Measurements from ENCODE around the gene GSC2.

GSC2 gene

GRCh38 chr22:19152942-19153883 lies 3.1 kb upstream of the GSC2 start:
- DNase-seq (ENCODE audit: low spot score): no peak

DNA sequence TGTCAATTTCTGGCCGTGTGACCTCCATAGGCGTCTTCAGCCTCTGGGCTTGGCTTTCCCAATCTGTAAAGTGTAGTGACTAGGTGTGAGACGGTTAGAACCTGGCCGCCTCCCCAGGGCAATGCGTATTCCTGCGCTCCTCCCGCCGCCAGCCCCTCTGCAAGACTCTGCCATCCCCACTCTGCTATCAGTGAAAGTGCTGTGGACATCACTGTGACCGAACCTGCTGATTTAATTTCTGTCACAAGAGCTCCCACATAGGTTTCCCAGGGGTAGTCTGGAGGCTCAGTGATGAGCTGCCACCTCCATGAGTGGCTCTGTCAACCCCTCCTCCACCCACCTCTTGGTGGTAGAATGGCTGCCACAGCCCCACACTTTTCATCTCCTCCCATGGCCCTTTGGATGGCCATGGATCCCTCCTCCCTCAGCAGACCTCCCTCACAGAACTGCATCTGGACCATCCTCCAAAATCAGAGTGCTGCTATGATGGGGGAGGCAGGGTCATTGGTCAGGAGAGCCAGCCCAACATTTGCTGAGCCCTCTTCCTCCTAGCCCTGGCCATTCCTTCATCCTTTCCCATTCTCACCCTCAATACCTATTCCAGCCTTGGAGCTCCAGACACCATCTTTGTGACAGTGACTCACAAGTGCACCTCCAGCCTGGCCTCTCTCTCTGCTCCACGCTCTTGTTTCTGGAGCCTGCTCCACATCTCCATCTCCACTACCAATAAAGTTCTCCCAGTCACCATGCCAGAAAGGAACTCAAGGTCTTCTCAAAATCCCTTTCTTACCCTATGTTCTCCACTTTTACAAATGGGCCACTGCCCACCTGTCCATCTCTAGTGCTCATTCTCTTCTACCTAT lies 1.5 kb upstream of the GSC2 start:
- DNase-seq (ENCODE audit: low spot score): no peak

DNA sequence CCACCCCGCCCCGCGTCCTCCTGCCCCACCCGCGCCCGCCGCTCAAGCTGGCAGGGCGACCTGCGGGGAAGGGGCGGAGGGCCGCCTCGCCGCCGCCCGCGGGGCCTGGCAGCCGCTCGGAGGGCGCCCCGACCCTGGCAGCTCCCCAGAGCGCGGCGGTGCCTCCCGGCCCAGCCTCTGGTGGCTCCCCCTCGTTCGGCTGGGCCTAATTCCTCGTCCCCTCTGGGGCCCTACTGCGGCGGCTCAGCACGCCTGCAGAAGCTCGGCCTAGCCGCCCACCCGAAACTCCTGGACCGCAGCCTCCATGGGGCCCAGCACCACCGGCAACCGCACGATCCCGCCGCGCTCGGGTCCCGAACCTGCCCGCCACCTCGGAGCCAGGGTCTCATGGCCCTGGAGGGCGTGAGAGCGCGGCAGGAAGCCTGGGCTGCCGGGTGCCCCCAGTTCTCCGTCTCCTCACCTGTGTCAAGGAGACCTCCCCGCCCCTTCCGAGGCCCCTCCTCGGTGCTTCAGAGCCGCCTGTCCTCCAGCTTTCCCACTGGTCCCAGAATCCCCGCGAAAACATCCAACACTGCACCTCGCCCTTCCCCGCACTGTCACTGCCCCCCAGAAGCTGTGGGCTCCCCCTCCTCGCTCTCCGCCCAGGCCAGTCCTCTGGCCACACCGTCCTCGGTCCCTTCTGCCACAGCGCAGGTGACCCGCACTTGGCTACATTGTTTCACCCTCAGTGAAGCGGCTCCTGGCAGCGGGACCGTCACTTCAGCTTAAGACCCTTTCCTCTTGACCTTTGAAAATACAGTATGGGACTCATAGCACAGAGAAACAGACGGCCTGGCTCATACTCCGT lies 613 bp upstream of the GSC2 start:
- DNase-seq (ENCODE audit: low spot score): no peak

GRCh38 chr22:19149047-19149883 lies 827 bp downstream of the GSC2 start:
- DNase-seq (ENCODE audit: low spot score): no peak

DNA sequence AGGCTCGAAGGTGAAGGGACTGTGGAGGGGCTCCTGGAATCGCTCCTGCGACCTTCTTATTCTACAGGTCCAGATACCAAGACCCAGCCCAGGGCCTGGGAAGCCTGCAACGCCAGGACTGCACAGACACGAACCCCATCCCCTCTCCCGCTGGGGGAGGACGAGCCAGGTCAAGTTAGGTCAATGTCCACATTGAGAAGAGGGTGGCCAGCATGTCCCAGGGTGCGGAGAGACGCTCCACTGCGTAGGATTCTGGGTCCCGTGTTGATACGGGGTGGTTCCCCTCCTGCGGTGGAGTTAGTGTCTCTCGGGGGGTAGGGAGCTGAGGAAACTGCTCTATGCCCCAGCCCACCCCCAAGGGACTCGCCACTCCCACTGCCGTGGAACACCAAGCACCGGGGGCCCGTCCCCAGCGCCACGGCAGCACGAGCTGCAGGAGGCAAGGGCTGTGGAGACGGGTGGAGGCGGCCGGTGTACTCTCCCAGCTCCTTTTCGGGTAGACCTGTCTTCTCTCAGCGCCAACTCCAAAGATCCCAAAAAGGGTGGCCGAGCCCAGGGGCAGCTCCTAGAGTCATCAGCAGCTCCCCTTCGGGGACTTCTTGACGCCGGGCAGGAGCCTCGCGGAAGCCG lies 1.6 kb downstream of the GSC2 start:
- DNase-seq (ENCODE audit: low spot score): no peak

DNA sequence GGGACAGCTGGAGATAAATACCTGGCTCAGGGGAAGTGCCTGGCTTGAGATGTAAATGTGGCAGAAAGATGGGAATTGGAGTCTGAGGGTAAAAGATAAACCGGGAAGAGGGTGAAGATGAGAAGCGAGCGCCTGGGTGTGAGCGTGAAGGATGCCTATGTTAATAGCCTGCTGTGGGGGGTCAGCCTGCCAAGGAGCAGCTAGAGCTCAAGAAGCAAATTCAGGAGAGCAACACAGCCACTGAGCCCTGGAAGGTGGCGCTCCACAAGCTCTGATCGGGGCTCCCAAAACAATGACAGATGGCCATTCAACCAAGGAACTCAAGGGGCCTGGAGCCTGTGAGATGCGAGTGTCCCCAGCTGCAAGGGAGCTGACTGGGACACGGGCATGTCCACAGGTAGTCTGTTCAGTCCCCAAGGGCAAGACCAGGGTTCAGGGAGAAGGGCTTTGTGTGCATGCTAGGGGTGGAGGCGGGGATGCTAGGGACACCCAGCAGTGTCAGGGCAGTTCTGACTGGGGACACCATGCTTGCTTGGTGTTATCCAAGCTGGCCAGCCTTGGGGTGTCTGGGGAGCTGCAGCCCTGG lies 2.8 kb downstream of the GSC2 start:
- no peak for DNase-seq (ENCODE audit: low spot score)

DNA sequence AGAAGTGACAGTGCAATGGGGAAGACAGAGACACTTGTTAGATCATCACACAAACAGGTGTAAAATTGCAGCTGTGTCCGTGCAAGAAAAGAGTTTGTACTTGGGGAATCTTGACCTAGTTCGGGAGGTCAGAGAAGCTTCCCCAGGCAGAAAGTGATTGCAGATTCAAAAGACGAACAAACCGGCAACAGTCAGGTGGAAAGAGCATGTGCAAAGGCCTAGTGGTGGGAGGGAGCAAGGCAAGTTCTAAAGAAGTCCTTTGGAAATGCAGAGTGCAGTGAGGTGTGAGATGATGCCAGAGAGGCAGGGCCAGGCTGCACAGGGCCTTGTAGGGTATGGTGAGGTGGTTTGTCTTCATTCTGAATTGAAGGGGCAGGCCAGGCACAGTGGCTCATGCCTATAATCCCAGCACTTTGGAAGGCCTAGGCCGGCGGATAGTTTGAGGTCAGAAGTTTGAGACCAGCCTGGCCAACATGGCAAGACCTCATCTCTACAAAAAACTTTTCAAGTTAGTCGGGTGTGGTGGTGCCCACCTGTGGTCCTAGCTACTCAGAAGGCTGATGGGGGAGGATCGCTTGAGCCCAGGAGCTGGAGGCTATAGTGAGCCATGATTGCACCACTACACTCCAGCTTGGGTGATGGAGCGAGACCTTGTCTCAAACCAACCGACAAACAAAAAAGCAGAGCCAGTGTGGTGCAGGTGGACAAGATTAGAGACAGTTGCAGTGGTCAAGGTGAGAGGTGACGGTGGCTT lies 3.7 kb downstream of the GSC2 start:
- DNase-seq (ENCODE audit: low spot score): peak; percentile 49

DNA sequence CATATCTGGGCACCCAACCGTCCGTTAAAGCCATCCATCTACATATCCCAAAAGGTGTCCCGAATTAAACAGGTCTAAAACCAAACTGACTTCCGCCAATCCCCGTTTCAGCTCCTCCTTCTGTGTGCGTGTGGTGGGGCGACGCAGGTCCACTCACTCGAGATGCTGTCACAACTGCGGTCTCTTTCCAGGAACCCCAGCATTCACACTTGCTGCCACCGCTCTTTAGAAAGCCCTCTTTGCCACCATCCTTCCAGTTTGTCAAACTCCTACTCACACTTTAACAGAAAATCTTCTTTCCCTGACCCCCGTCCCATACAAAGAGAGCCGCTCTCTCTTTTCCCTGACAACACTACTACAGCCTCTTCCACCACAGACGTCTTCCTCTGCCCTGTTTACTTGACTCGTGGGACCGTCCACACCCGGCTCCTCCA lies 6.1 kb downstream of the GSC2 start:
- peak; percentile 54 for DNase-seq (ENCODE audit: low spot score)

GRCh38 chr22:19143212-19143611 lies 6.9 kb downstream of the GSC2 start:
- no peak for DNase-seq (ENCODE audit: low spot score)

GRCh38 chr22:19142394-19142793 lies 7.7 kb downstream of the GSC2 start:
- DNase-seq (ENCODE audit: low spot score): no peak

- DNase-seq (ENCODE audit: low spot score): no peak
Measured at GRCh38 chr22:19139974-19140373, 10.1 kb downstream of the GSC2 start.

- DNase-seq (ENCODE audit: low spot score): no peak
Measured at GRCh38 chr22:19139001-19139356, 11.1 kb downstream of the GSC2 start.

- no peak for DNase-seq (ENCODE audit: low spot score)
Measured at GRCh38 chr22:19138217-19139000, 11.7 kb downstream of the GSC2 start.

- DNase-seq (ENCODE audit: low spot score): no peak
Measured at GRCh38 chr22:19137384-19138216, 12.5 kb downstream of the GSC2 start.

DNA sequence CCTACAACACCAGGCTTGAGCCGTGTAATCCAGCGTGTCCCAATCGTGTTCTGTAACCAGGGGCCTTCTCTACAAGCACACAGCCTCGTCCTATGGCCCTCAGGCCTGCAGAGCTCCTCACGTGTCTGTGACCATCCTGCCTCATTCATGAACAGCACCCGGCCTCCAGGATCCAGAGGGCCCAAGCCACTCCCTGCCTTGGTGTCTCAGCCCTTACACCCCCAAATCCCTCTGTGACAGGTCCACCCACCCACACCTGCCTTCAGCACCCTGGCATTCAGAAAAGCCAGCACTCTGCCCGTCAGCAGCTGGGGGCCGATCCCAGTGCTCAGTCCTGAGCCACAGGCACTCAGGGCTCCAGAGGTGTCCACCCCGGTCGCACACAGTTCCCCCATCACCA lies 13.2 kb downstream of the GSC2 start:
- no peak for DNase-seq (ENCODE audit: low spot score)

DNA sequence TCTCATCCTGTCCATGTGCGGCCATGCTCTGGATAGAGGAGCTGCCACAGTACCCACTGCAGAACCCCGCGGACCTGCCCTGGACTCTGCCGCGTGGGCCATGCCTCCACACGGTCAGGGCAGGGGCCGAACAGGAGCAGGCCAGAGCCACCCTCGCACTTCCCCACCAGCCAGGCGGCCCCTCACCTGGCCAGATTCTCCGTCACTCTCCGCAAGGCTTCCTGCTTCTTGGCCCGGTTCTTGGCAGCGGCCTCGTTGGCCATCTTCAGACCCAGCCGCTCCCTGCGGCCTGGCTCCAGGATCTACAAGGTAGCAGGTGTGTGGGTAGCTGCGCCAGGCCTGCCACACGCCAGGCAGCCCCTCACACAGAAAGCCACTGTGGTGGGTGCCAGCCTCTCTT lies 15.2 kb downstream of the GSC2 start:
- DNase-seq (ENCODE audit: low spot score): no peak

- DNase-seq (ENCODE audit: low spot score): no peak
Measured at GRCh38 chr22:19134176-19134831, 15.8 kb downstream of the GSC2 start.

Measured in NAMALWA (cell line).